Testis (tissue), 3 donors: ENCODE results near the gene POT1. TPM values are rescaled to one million over a fixed set of nuclear protein-coding genes. Genes with fewer than 3 reads are reported as not detected.

Experiments
- DNase-seq: peaks from one replicate; pipeline ENCODE4 v3.0.0-alpha.2; 2019
- H3K27ac ChIP-seq, 2 donors: fragments of 200-600 bp; sonication (generic); one replicate each; pipeline ENCODE4 v1.5.1; 2019
- H3K27me3 ChIP-seq: fragments of 200-600 bp; sonication (generic); one replicate; pipeline ENCODE4 v1.5.1; 2019
- H3K36me3 ChIP-seq: fragments of 200-600 bp; sonication (generic); one replicate; pipeline ENCODE4 v1.5.1; 2017; ENCODE audit warnings: low read depth; ENCODE audit errors: missing control alignments
- H3K4me1 ChIP-seq: fragments of 200-600 bp; sonication (generic); one replicate; pipeline ENCODE4 v1.5.1; 2019
- H3K4me3 ChIP-seq, 2 donors: fragments of 200-600 bp; sonication (generic); one replicate each; pipeline ENCODE4 v1.5.1; 2017 to 2019
- H3K9me3 ChIP-seq: fragments of 200-600 bp; sonication (generic); one replicate; pipeline ENCODE4 v1.5.1; 2017
- POLR2A ChIP-seq: fragments of 450-650 bp; IDR thresholded peaks from one replicate; pipeline ENCODE4 v1.6.1; 2017; ENCODE audit warnings: antibody characterized with exemption, mild to moderate bottlenecking, moderate library complexity
- WGBS, 2 donors: methylation state at CpG; one replicate each; pipeline ENCODE4 v1.1.5; 2018; 5-methylcytosine and 5-hydroxymethylcytosine counted together
- intact Hi-C: fragments of 100-400 bp; cut with DNase I; formaldehyde crosslinking; loops from one replicate; pipeline ENCODE4 v1.15.1; 2023; ENCODE audit warnings: low total_unique reads
- polyA plus RNA-seq: library from polyadenylated mRNA; stranded (reverse); fragments of 350-450 nt; fragmentation: Illumina TruSeq; extraction: RNeasy Lipid Tissue Mini Kit (QIAGEN cat#74804); gene quantifications from one replicate; pipeline ENCODE4 v1.2.3, GENCODE V29; 2014; ENCODE audit warnings: low read depth, low replicate concordance; ENCODE audit not compliant: insufficient read depth
- total RNA-seq, 2 donors: library from RNA; depleted of rRNA; stranded (reverse); fragments of >200 nt; gene quantifications; one replicate each; pipeline ENCODE4 v1.2.3, GENCODE V29; 2016
- TF ChIP-seq, protein P1 (sequence below), 3 experiments: fragments of 450-650 bp in 2 of 3; fragments of 200-600 bp in 1 of 3; sonication (generic) in 1 of 3; IDR thresholded peaks; one replicate each; pipeline ENCODE4 v1.5.1; 2016 to 2019; ENCODE audit warnings: antibody characterized with exemption in 3 of 3, mild to moderate bottlenecking in 2 of 3, moderate library complexity in 1 of 3

The POT1 gene
- total and polyA plus RNA-seq, 3 donors from 2014 or later = 28.9 to 64.3 (median 58.4) TPM

DNA sequence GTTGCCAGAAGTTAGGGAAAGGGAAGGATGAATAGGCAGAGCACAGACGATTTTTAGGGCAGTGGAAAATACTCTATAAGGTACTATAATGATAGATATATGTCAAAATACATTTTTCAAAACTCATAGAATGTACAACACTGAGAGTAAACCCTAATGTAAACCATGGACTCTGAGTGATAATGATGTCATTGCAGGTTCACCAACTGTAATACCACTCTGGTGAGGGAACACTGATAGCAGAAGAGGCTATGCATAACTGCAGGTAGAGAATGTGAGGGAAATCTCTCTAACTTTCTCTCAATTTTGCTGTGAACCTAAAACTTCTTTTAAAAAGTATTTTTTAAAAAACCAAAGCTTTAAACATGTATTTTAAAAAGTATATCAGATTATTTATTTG lies 22.1 kb downstream of the POT1 start:
- no peak for DNase-seq
- intact Hi-C loops = no loop called here
- H3K9me3 ChIP-seq = no peaks in the 10 kb centered on the region
- no peak overlapping the region for H3K27ac ChIP-seq
- TF ChIP-seq, protein P1, sequence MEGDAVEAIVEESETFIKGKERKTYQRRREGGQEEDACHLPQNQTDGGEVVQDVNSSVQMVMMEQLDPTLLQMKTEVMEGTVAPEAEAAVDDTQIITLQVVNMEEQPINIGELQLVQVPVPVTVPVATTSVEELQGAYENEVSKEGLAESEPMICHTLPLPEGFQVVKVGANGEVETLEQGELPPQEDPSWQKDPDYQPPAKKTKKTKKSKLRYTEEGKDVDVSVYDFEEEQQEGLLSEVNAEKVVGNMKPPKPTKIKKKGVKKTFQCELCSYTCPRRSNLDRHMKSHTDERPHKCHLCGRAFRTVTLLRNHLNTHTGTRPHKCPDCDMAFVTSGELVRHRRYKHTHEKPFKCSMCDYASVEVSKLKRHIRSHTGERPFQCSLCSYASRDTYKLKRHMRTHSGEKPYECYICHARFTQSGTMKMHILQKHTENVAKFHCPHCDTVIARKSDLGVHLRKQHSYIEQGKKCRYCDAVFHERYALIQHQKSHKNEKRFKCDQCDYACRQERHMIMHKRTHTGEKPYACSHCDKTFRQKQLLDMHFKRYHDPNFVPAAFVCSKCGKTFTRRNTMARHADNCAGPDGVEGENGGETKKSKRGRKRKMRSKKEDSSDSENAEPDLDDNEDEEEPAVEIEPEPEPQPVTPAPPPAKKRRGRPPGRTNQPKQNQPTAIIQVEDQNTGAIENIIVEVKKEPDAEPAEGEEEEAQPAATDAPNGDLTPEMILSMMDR (IDR thresholded peaks at IDR 0.05) = no peak
- TF ChIP-seq POLR2A = no peak
- no peaks in the 10 kb centered on the region for H3K4me1 ChIP-seq
- WGBS, 2 donors = 76 to 78% methylated on average over 1 of the region's 1 CpG
- no peaks in the 10 kb centered on the region for H3K36me3 ChIP-seq
- H3K27me3 ChIP-seq = no peaks in the 10 kb centered on the region
- H3K4me3 ChIP-seq = no peak overlapping the region

DNA sequence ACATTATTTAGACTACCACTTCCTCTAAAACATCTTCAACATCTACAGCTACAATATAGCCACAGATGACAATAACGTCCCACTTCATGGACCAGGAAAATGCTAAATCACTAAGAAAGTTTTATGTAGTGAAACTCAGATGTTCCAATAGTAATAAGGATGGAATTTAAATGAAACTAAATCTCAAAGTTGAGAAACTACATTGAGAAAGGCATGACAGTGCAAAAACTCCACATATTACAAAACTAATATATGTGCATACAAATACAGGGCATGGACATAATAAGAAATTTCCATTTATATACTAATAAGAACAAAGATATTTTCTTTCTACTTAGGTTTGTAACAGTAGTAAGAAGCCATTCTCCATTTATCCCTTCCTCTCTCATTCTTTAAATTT lies 31.1 kb downstream of the POT1 start:
- Histone ChIP-seq H3K27ac (no peak overlapping the region), H3K4me3 (no peak overlapping the region), H3K4me1 (peaks cover 5% of the 10 kb centered on the region), H3K27me3 (no peaks in the 10 kb centered on the region), H3K36me3 (no peaks in the 10 kb centered on the region), H3K9me3 (no peaks in the 10 kb centered on the region)
- DNase-seq = no peak
- TF ChIP-seq, protein P1 (IDR thresholded peaks at IDR 0.05) = no peak
- no peak for TF ChIP-seq POLR2A
- WGBS, 2 donors = 89 to 96% methylated on average over 1 of the region's 1 CpG
- intact Hi-C loops = no loop called here

DNA sequence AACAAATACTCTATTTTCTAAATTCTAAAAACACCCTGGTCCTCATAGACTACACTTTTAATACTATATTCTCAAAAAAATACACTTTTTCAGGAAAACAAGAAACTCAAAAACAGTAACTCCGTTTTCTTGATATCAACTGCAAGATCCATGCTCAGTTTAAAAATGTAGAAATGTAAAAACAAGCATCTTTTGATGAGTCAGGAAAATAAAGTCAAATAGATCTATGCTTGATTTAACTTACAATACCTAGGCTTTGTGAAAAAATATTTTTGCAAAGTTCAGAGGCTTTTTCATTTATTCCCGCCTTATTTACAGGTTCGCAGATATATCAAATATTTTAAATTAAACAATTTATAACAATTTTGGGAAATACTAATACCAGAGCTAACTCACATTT lies 33.6 kb downstream of the POT1 start:
- Histone ChIP-seq H3K36me3 (no peaks in the 10 kb centered on the region), H3K27me3 (no peaks in the 10 kb centered on the region), H3K9me3 (no peaks in the 10 kb centered on the region), H3K4me1 (peaks cover 5% of the 10 kb centered on the region), H3K27ac (no peak overlapping the region), H3K4me3 (no peak overlapping the region)
- no peak for TF ChIP-seq POLR2A
- TF ChIP-seq, protein P1 (IDR thresholded peaks at IDR 0.05) = no peak
- no peak for DNase-seq
- intact Hi-C loops = no loop called here
- WGBS, 2 donors = 96 to 97% methylated on average over 3 of the region's 3 CpGs

GRCh38 chr7:124893140-124893827 lies 36.3 kb downstream of the POT1 start:
- intact Hi-C loops = no loop called here
- 59 to 62% methylated on average over 1 of the region's 1 CpG for WGBS, 2 donors

More at GRCh38 chr7:124893140-124893827, 36.3 kb downstream of the POT1 start:
- DNase-seq = no peak
- peaks cover 5% of the 10 kb centered on the region for H3K4me1 ChIP-seq
- TF ChIP-seq, protein P1 (IDR thresholded peaks at IDR 0.05) = no peak
- TF ChIP-seq POLR2A = no peak
- no peaks in the 10 kb centered on the region for H3K36me3 ChIP-seq
- H3K9me3 ChIP-seq = no peaks in the 10 kb centered on the region
- H3K27ac ChIP-seq = no peak overlapping the region
- no peak overlapping the region for H3K4me3 ChIP-seq
- no peaks in the 10 kb centered on the region for H3K27me3 ChIP-seq
